Amniotic stem cell (primary cell): ENCODE data around the gene TMEM140.
"Not testable (repeated sequence)": the region's sequence is repeated elsewhere in the genome, so short reads cannot be mapped to it uniquely, and the experiment has no call there.

ENCODE experiments used
- DNase-seq: peaks from one replicate; lab custom pipeline; 2025; lab: John Stamatoyannopoulos, UW

Gene TMEM140

GRCh38 chr7:135147899-135148721 lies at the start of gene TMEM140:
Gene TMEM140 (plus strand): TSS chr7:135148072. CDS start chr7:135164442, 16,370 bp downstream.
- DNase-seq, result no peak

- no peak for DNase-seq
Observed at GRCh38 chr7:135098391-135098790, 49.5 kb upstream of the TMEM140 start.

- no peak for DNase-seq
Observed at GRCh38 chr7:135100856-135101255, 47.0 kb upstream of the TMEM140 start.

GRCh38 chr7:135102372-135102771 lies 45.5 kb upstream of the TMEM140 start:
- DNase-seq, result no peak

DNA sequence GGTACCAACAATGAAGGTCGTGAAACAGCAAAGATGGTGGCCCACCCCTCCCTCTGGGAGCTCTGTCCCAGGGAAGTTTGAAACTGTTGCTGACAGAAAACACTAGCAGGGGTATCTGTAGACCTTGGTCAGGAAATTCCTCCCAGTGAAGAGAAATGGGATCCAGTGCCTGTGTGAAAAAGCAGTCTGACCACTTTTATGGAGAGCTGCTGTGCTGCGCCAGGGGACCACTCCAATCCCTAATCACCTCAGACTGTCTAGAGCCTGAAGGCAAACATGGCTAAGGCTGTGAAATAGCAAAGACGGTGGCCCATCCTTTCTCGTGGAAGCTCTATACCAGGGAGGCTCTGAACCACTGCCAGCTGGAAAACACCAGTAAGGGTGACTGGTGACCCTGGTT lies 38.3 kb upstream of the TMEM140 start:
- DNase-seq, result no peak

DNA sequence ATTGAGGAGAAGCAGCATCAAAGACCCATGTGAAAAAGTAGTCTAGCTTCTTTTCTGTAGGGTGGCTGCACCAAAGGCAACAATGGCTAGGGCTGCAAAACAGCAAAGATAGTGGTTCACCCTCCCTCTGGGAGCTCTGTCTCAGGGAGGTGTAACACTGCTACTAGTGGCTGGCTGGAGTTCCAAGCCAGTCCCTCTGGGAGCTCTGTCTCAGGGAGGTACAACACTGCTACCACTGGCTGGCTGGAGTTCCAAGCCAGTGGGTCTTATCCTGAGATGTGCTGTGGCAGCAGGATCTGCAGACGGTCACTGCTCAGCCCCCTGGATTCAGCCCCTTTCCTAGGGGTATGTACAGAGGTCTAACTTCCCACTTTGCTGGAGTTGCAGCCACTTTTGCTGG lies 37.9 kb upstream of the TMEM140 start:
- DNase-seq, result no peak

DNA sequence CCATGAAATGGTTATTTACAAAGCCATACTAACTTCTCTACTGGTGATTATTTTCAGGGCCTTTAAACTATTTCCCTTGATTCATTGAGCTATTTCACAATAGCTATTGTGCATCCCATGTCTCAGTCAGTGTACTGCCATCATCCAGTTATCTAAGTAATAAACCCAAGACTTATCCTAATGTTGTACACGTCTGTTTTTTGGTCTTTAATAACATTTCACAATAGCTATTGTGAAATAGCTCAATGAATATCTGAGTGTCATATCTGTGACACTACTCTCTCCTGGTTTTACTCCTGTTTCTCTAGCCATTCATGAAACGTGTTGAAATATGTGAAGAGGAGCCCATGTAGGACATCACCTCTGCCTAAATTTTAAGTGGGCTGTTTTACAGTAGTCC lies 36.5 kb upstream of the TMEM140 start:
- no peak for DNase-seq

DNA sequence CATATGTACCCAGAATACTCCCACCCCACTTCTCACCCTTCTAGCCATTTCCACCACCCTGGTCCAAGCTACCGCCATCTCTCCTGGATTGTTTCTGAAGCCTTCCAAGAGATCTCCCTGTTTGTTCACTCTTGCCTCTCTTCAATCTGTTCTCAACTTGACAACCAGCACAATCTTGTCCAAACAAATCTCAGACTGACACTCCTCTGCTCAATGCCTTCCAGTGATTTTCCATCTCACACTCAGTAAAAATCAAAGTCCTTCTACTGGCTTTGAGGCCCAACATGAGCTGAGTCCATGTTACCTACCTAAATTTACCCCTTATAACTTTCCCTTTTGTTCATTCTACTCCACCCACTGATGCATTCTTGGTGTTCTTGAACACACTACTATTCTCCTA lies 33.2 kb upstream of the TMEM140 start:
- DNase-seq, result no peak

DNA sequence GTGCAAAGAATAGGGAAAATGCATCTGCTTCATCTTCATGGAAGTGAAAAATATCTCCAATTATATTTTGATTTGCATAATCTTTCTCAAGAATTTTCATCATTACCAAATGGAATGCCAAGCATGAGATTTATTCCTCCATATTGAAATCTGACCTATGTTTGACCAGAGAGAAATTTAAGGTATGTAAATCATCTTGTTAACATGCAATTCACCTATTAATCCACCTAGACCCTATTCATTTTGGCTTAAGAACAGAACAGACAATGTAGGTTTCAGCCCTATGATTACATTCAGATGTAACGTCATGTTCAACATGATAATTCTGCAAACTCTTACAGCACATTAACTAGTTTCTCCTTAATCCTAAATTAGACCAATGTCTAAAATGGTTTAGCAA lies 30.8 kb upstream of the TMEM140 start:
- no peak for DNase-seq

- DNase-seq, result no peak
Observed at GRCh38 chr7:135121868-135122267, 26.0 kb upstream of the TMEM140 start.

GRCh38 chr7:135124631-135125030 lies 23.2 kb upstream of the TMEM140 start:
- not testable (repeated sequence) for DNase-seq

- no peak for DNase-seq
Observed at GRCh38 chr7:135128931-135129330, 18.9 kb upstream of the TMEM140 start.

GRCh38 chr7:135129579-135129978 lies 18.3 kb upstream of the TMEM140 start:
- no peak for DNase-seq

GRCh38 chr7:135143885-135144668 lies 3.8 kb upstream of the TMEM140 start:
- DNase-seq, result no peak

DNA sequence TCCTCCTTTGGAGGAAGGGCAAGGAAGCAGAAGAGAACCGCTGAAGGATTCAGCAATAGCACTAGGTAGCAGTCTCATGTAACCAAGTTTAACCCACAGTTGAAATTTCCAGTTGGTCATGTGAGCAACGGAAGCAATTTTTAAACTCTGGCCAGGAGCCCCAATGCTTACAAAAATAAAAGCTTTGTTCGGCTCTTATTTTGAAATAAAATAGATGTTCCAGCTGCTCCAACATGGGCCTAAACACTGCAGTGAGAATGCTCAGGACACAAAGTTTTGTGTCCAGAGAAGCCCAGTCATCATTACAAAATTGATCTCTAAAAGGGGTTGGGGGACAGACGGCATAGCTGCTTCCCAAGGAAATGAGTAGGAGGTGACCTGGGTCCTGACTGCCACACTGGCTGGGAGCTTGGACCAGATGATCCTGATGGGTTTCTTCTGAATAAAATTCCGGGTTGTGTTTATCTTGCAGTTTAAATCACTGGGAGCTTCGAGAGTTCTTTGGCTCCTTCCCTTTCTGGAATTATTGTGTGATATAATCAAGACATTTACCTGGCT lies 452 bp upstream of the TMEM140 start:
- no peak for DNase-seq

GRCh38 chr7:135150072-135150782 lies 2.4 kb downstream of the TMEM140 start:
- DNase-seq, result no peak

- DNase-seq, result no peak
Observed at GRCh38 chr7:135151132-135151531, 3.3 kb downstream of the TMEM140 start.

DNA sequence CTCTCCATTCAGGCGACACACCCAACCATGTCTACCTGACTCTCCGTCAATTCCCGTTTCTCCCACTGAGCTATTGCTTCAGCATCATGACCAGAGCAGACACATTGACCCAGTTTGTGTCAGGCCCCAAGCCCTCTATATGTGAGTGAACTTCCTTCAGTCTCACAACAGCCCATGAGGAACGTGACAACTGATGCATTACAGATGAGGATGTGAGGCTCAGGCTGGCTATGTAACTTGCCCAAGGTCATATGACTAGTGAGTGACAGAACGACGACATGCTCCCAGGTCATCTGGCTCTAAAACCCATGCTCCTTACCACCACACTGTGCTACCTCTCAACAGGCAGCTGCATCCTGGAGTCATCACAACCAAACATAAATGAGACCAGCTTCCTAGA lies 3.7 kb downstream of the TMEM140 start:
- no peak for DNase-seq

DNA sequence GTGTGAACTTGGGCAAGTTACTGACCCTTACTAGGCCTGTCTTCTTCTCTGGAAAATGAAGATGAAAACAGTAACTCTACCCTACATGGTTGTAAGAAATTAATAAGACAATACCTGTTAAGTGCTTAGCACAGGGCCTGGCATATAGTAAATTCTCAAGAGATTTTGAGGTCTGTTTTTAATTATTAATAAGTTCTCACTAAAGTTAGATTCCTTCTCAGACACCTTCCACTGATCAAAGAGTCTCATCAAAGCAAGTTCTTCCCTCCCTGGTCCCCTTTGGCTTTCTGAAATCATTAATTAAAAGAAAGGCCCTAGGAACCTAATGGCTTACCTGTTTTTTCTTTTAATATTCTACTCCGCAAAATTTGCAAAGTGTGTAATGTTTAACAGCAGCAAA lies 4.6 kb downstream of the TMEM140 start:
- DNase-seq, result no peak

GRCh38 chr7:135154734-135155133 lies 6.9 kb downstream of the TMEM140 start:
- no peak for DNase-seq

DNA sequence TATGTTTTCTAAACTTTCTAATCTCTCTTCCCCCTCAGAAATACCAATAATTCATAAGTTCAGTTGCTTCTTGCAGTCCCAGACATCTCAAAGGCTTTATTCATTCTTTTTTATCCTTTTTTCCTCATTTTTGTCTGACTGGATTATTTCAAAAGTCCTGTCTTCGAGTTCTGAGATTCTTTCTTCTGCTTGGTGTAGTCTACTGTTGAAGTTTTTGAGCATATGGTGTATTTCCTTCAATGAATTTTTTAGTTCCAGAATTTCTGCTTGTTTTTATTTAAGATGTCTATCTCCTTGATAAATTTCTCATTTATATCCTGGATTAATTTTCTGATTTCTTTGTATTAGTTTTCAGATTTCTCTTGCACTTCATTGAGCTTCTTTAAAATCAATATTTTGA lies 8.4 kb downstream of the TMEM140 start:
- DNase-seq, result no peak

DNA sequence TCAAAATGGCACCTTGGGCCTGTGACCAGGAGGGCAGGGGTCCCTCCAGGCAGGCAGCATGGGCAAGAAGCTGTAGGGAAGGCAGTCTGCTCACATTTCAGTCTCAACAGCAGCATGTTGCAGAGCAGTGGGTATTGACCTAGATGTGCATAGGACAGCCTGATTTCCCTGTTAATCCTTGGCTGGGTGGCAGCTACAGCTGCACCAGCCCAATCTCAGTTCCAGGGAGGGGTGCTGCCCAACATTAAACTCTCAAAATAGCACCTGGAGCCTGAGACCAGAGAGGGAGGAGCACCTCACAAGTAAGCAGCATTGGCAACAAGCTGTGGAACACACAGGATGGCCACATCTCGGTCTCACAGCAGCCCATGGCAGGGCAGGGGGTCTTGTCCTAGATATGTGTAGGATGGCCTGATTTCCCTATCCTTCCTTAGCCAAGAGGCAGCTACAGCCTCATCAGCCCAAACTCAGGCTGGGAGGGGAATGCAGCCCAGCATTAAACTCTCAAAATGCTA lies 10.3 kb downstream of the TMEM140 start:
- DNase-seq, result no peak
